ENCODE measurements around the gene CNTF. TPM values are rescaled to one million over a fixed set of nuclear protein-coding genes. Genes with fewer than 3 reads are reported as not detected.

Gene CNTF
- total RNA-seq, 1 donor from 2014 or later, result 1.6 TPM

DNA sequence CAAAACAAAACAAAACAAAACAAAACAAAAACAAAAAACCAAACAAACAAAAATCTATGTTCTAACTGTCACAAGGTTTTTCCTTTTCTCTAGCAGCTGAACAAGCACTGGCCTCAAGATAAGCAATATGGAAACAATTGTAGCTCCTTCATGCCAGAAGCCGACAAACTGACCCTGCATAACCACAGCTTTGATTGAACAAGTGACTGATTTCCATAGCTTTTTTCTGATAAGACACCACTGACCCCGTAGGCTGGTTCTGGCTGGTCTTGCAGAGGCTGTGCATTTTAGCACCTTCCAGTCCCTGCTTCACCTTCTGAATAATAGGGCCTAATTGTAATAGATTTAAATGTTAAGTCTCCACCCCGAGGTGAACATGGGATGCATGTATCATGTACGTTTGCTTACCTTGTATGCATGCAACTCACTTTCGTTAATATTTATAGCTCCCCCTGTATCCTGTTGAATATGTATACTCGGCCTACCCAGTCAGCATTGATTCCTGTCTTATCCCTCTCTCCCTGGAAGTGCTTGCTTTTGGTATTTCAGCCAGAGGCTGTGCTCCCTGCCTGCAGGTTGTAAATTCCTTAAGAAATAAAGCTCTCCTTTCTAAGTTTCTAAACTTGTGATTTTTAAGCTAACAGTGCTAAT is 49.6 kb downstream of the CNTF start:
- H3K27me3 Mint-ChIP-seq (ENCODE audit: unreplicated experiment), result no peaks in the 10 kb centered on the region
- no peak overlapping the region for H3K4me3 Mint-ChIP-seq (ENCODE audit: unreplicated experiment)
- TF ChIP-seq, protein P1, sequence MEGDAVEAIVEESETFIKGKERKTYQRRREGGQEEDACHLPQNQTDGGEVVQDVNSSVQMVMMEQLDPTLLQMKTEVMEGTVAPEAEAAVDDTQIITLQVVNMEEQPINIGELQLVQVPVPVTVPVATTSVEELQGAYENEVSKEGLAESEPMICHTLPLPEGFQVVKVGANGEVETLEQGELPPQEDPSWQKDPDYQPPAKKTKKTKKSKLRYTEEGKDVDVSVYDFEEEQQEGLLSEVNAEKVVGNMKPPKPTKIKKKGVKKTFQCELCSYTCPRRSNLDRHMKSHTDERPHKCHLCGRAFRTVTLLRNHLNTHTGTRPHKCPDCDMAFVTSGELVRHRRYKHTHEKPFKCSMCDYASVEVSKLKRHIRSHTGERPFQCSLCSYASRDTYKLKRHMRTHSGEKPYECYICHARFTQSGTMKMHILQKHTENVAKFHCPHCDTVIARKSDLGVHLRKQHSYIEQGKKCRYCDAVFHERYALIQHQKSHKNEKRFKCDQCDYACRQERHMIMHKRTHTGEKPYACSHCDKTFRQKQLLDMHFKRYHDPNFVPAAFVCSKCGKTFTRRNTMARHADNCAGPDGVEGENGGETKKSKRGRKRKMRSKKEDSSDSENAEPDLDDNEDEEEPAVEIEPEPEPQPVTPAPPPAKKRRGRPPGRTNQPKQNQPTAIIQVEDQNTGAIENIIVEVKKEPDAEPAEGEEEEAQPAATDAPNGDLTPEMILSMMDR (IDR thresholded peaks at IDR 0.05; ENCODE audit: unreplicated experiment), result no peak
- H3K4me1 Mint-ChIP-seq (ENCODE audit: unreplicated experiment), result no peaks in the 10 kb centered on the region
- H3K27ac Mint-ChIP-seq (ENCODE audit: unreplicated experiment), result no peak overlapping the region
- no peaks in the 10 kb centered on the region for H3K36me3 Mint-ChIP-seq (ENCODE audit: low read depth, unreplicated experiment)
- no peak for DNase-seq (ENCODE audit: low spot score)
- H3K9me3 Mint-ChIP-seq (ENCODE audit: unreplicated experiment), result no peaks in the 10 kb centered on the region

DNA sequence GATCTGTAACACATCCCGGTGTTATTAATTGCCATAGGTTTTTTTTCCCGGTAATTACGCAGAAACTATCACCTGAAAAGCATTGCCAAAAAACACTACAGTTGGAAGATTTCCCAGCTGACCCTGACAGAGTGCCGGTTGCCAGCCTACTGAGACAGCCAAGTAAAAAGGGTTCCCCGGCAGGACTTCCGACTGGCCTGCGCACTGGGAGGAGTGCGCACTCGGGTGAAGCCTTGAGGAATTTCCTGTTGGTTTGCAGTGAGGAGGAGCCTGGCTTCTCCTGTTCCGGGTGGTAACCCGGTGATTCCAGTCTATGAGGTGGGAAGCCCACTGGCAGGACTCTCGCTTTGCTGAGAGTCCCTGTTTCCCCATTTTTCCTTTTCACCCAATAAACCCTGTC is 52.1 kb downstream of the CNTF start:
- H3K9me3 Mint-ChIP-seq (ENCODE audit: unreplicated experiment), result no peaks in the 10 kb centered on the region
- H3K27ac Mint-ChIP-seq (ENCODE audit: unreplicated experiment), result no peak overlapping the region
- DNase-seq (ENCODE audit: low spot score), result no peak
- no peaks in the 10 kb centered on the region for H3K4me1 Mint-ChIP-seq (ENCODE audit: unreplicated experiment)
- no peaks in the 10 kb centered on the region for H3K27me3 Mint-ChIP-seq (ENCODE audit: unreplicated experiment)
- no peak overlapping the region for H3K4me3 Mint-ChIP-seq (ENCODE audit: unreplicated experiment)
- TF ChIP-seq, protein P1 (IDR thresholded peaks at IDR 0.05; ENCODE audit: unreplicated experiment), result no peak
- H3K36me3 Mint-ChIP-seq (ENCODE audit: low read depth, unreplicated experiment), result no peaks in the 10 kb centered on the region

Other genes starting within 250 kb of the CNTF start
- not detected for gene OR5B3, start 215.8 kb upstream of the CNTF start, total RNA-seq (ENCODE audit: unreplicated experiment)
- not detected for gene OR5B2, start 194.5 kb upstream of the CNTF start, total RNA-seq (ENCODE audit: unreplicated experiment)
- not detected for gene OR5B12, start 180.4 kb upstream of the CNTF start, total RNA-seq (ENCODE audit: unreplicated experiment)
- gene OR5B21, start 114.6 kb upstream of the CNTF start, total RNA-seq (ENCODE audit: unreplicated experiment), result not detected
- gene LPXN, start 46.8 kb upstream of the CNTF start, total RNA-seq (ENCODE audit: unreplicated experiment), result 5.0 TPM
- gene ZFP91, start 43.6 kb upstream of the CNTF start, total RNA-seq (ENCODE audit: unreplicated experiment), result 28.4 TPM
- gene GLYAT, start 109.3 kb downstream of the CNTF start, total RNA-seq (ENCODE audit: unreplicated experiment), result not detected
- gene GLYATL2, start 222.0 kb downstream of the CNTF start, total RNA-seq (ENCODE audit: unreplicated experiment), result 0.62 TPM